AG08396 (cell line): ENCODE measurements around the gene SELENOS.

Experiments
- DNase-seq: peaks from one replicate; pipeline ENCODE4 v3.0.0; 2012; ENCODE audit warnings: low spot score, mixed read lengths

The SELENOS gene

GRCh38 chr15:101276501-101277037, 716 bp downstream of the SELENOS start:
- peak; percentile 32 for DNase-seq

GRCh38 chr15:101275018-101275417, 2.3 kb downstream of the SELENOS start:
- no peak for DNase-seq

GRCh38 chr15:101273534-101273933, 3.8 kb downstream of the SELENOS start:
- DNase-seq = no peak

- DNase-seq = no peak
These were observed 4.7 kb downstream of the SELENOS start for GRCh38 chr15:101272584-101272983.

- no peak for DNase-seq
These were observed 7.6 kb downstream of the SELENOS start for GRCh38 chr15:101269479-101270223.

GRCh38 chr15:101267320-101268104, 9.8 kb downstream of the SELENOS start:
- peak; percentile 86 for DNase-seq

GRCh38 chr15:101266787-101267186, 10.5 kb downstream of the SELENOS start:
- DNase-seq = no peak

GRCh38 chr15:101266034-101266433, 11.3 kb downstream of the SELENOS start:
- peak; percentile 35 for DNase-seq

GRCh38 chr15:101264911-101265641, 12.2 kb downstream of the SELENOS start:
- no peak for DNase-seq

GRCh38 chr15:101264011-101264410, 13.3 kb downstream of the SELENOS start:
- DNase-seq = no peak

- DNase-seq = no peak
These were observed 14.7 kb downstream of the SELENOS start for GRCh38 chr15:101262551-101262950.

- peak; percentile 61 for DNase-seq
These were observed 18.8 kb downstream of the SELENOS start for GRCh38 chr15:101258238-101259144.

GRCh38 chr15:101256757-101257156, 20.5 kb downstream of the SELENOS start:
- DNase-seq = no peak

- peak; percentile 43 for DNase-seq
These were observed 21.6 kb downstream of the SELENOS start for GRCh38 chr15:101255615-101256241.

- no peak for DNase-seq
These were observed 22.3 kb downstream of the SELENOS start for GRCh38 chr15:101255051-101255395.

GRCh38 chr15:101254157-101255050, 22.9 kb downstream of the SELENOS start:
- DNase-seq = no peak

GRCh38 chr15:101252836-101253235, 24.4 kb downstream of the SELENOS start:
- no peak for DNase-seq

GRCh38 chr15:101251830-101252820, 25.2 kb downstream of the SELENOS start, which contains the start of gene CHSY1:
Gene CHSY1 (minus strand): TSS chr15:101252048. CDS start chr15:101251456, 592 bp downstream.
- DNase-seq = peak; percentile 93
